Activated CD4-positive, alpha-beta T cell treated with anti-CD3 and anti-CD28 coated beads, Interleukin-2, amount 50 U/mL, for 16 hours (primary cell): ENCODE results near the gene ATXN1.
A peak's percentile ranks its signal among the peaks of the same experiment; 100 is the strongest.

Experiments used
- DNase-seq: peaks from one replicate; pipeline ENCODE4 v3.0.0-alpha.2; 2020

Gene ATXN1

DNA sequence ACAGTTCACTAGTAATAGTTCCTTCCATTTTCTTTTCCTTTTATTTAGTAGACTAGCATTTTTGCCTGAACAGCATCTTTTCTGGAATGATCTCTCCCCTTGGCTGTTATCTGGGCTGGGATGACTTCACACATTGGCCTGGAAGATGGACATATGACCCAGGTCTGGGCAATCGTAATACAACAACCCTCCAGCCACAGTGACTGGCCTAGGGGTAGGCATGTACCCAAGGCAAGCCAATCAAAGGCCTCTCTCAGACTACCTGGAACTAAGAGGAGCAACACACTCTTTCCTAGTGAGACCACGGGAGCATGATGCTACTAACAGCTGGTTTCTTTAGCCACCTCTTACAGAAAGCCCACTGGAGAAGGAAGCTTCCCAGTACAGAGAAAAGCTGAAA lies 270.6 kb downstream of the ATXN1 start:
- DNase-seq: no peak

DNA sequence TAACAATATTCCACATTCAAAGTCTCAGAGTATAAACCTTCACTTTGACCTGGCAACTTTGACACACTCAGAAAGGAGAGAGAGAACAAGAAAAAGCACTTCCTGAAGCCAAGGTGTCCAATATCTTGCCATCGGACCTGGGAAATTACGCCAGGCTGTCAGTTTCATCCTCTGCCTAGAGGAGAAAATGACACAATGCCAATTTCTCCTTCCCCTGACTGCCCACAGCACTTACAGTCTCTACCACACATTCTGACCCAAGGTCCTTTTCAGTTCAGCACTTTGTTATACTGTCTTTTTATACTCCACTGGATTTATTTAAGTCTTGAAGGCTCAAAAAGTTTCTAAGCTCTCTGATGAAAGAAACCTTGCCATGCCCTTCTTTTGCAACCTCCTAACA lies 272.4 kb downstream of the ATXN1 start:
- DNase-seq: no peak

DNA sequence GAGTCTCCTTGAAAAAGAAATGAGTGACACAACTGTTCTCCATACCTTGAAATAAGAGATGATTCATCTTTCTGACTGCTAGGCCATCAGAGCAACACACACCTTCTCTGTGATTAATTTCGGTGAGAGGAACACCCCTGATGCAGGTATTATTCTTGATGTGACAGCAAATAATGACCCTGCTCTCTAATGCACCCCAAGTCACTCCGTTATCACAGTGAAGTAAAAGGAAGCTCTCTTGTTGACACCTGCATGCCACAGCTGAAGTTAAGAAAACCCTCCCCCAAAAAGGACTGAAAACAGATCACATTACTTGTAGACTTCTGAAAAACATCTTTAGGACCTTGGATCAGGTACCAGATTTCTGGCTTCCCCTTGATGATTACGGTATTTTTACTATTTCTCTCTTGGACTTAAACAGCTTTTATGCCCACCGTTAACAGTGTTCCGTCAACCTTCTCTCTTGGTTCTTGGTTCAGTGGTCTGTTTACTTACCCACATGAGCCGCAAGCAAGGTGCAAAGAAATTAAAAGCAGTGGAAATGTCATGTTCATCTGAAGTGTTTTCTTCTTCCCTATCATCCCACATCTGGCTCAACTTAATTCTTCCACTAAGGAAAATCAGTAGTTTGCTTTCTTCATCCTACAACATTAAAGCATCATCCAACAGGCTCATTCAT lies 273.1 kb downstream of the ATXN1 start:
- no peak for DNase-seq

DNA sequence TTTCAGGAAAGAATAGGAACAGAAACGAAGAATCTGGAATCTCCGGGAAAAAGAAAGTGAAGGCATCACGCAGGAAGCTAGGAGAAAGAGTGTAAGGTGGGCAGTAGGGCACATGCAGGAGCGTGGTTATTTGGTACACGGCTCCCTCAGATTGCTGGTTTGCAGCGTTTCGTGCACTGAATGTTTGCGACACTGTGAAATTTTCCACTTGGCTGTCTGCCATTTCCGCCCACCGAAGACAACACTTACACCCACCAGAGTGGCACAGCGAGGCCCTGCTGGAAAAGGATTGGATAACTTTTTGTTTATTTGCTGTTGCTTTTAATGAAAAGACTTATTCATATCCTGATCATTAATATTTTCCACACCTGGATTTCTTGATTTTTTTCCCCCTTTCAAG lies 274.6 kb downstream of the ATXN1 start:
- DNase-seq: no peak

DNA sequence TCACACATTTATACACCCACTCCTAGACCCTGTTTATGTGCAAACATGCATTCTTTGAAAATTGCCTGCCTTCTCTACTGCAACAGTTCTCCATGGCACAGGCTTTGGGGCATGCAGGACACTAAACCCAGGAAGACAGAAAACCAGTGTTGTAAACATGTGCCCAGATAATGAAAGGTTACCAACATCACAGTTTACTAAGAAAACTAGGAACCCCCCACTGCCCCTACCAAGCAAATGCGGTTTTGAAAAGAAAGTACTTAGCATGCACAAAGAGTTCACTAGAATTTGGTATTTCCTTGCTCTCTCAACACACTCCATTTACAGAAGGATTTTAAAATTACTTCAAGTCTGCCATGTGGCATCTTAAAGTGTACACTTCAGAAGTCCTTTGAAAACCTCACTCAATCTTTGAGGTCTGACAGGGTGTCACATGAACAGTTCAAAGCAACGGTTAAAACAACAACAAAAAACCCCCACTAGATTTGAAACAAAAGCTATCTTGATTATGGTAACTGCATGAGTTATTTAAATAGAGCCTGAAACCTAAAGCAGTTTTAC lies 277.9 kb downstream of the ATXN1 start:
- DNase-seq: peak; percentile 75

DNA sequence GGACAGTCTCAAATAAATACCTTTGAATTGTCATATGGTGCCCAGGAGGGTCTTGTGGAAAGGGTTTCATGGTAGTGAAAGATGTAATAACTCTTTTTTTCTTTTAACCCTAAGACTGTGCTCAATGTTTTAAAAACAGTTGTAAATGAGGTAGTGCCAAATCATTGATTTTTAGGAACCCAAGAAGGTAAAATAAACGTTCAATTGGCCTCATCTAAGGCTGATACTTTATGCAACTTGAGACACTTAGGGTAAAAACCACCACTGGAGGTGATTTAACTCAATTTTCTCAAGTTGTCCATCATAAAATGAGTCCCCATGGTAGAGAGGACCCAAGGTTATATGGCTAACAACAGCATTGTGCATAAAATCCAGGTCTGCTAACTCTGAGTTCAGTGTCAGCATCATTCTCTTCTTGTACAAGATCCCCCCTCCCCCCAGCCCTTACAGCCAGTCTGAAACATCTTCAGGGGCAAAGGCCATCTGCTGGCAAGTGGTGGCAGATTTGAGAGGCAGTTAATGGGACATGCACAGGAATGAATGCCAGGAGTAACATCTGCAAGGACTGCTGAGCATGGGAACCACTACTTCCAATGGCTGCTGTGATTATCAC lies 278.5 kb downstream of the ATXN1 start:
- no peak for DNase-seq

DNA sequence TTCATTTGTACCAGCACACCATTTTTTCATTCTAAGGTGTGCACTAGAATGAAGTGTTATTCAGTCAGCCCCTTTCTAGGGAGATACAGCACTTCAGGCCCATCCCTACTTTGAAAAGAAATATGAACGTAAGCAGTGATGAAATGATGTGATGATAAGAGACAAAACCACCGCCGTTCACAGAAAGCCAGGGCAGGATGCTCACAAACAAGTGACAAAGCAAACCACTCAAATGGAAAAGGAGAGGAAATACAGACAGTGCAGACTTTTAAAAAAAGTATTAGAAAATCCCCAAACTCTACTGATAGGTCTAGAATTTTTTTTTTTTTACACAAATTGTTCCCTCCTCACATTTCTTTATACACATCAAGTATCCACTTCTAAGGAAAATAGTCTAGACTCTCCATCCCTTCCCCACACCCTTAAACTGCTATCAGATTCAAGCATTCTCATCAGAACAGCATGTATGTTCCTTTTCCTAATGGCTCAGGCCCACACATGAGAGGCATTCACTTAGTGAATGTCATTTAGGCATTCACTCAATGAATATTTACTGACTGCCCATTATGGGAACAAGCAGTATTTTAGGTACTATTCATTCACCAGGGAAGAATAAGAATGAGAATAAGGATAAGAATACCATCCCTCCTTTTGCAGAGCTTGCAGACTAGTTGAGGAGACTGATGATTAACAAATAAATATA lies 279.4 kb downstream of the ATXN1 start:
- peak; percentile 85 for DNase-seq

DNA sequence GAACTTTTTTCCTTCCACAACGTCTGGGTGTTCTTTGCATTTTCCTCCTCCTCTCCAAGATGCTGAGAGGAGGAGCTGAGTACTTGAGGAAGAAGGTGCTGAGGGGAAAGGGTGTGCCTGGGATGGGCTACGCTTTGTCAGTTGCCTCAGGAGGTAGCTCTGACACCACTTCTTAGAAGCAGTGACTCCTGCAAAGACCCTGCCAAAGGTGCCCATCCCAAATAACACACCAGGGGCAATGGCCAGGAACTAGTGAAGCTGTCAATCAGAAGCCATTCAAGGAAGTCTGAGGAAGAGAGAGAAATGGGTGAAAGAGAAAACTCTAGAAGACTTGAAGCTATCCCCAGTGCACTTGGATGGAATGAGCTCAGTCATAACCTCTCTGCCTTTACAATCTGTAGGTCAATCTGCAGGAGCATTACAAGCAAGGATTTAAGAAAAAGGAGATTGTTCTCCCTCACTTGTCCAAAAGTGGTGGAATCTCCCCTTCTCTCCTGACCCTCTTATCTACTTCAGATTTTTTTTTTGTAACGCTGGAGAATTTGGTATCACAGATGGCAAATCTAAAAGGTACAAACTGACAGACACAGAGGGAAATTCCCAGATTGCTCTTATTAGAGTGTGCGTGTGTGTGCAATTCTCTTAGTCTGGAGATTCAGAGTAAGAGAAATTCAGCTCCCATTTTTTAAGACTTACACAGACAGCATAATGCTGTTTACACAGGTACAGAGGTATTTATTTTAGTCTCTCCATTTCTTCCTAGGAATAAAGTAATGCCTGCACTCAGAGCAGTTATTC lies 280.3 kb downstream of the ATXN1 start:
- no peak for DNase-seq

DNA sequence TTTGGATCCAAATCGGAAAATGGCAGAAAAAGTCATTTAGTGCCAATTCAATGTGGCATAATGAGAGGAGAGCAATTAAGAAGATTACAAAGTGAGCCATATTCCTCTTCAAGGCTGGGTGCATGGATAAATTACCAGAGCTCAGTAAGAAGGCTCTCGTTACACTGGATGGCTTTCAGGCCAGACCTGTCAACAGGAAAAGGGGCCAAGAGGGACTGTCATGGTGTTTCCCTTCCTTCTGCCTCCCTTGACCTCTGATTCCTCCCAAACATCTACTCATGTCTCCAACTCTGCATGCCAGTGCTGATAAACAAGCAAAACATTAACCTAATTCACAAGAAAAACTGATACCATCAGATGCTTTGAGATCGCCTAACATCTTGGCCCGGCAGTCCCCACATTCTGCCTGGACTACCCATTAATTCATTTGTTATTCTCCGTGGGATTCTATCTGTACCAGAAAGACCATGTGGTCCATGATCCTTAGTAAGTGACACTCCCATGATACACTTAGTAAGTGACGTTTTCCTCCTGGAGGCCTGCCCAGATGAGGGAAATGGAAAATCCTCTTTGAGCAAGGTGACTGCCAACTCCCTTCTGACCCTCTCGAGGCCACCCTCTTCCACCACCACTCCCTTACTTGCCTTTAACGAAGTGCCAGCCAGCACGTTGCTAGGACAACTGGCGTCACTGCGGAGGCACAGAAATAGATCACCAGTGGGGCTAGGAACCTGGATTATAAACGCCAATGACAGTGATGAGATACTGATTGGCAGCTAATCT lies 283.7 kb downstream of the ATXN1 start:
- DNase-seq: no peak

DNA sequence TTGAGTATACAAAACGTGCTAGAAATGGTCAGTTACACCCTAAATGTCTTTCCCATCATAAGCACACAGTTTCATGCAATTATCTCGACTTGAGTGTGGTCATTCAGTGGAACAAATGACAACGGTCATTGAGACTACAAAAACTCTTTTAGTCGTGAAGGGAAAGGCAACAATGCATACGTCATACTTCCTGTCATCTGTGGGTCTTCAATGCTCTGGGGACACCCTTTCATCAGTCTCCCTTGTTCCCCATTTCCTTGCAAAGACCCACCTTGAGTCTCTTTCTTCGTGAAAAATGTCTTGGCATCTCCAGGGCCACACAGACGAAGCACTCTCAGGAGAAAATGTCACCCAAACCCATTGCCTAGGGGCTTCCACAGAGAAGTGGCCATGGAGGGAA lies 284.4 kb downstream of the ATXN1 start:
- no peak for DNase-seq

DNA sequence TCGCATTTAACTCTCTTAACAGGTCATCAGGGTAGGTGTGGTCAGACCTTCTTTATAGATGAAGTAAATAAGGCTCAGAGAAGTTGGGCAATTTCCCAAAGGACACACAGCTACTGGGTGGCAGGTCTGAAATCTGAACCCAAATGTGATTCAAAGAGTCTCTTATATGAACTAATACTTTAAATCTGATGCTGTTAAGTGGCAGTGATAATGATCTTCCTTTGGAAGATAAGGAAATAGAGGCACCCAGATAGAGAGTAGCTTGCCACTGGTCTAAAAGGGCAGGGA lies 285.8 kb downstream of the ATXN1 start:
- DNase-seq: no peak

DNA sequence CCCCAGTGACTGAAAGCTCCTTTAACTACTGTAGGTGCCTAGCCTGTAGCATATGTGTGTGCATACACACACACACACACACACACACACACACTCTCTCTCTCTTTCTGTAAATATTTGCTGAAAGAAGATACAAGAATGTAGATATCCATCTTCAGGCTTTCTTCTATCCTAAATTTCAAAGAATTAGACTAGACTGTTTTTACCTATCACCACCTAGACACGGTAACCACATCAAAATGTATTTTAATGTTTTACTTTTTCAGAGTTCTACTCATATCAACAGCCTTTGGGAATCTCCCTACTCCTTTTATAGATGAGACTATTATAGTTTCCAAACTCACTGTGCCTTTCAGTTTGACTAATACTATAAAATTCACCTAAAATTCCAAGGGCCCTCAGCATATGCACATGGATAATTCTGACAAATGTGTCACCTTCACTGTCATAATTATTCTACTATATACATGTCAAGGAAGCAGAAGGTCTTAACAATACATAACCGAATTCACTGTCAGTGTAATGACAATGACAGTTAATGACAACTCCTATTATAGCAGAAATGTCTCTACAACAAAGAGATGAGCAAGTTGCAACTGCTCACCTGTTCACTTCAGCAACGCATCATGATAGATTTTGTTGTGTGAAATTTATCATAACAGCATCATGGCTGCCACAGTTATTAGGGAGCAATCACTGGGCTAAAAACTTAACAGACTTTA lies 286.3 kb downstream of the ATXN1 start:
- DNase-seq: peak; percentile 49

DNA sequence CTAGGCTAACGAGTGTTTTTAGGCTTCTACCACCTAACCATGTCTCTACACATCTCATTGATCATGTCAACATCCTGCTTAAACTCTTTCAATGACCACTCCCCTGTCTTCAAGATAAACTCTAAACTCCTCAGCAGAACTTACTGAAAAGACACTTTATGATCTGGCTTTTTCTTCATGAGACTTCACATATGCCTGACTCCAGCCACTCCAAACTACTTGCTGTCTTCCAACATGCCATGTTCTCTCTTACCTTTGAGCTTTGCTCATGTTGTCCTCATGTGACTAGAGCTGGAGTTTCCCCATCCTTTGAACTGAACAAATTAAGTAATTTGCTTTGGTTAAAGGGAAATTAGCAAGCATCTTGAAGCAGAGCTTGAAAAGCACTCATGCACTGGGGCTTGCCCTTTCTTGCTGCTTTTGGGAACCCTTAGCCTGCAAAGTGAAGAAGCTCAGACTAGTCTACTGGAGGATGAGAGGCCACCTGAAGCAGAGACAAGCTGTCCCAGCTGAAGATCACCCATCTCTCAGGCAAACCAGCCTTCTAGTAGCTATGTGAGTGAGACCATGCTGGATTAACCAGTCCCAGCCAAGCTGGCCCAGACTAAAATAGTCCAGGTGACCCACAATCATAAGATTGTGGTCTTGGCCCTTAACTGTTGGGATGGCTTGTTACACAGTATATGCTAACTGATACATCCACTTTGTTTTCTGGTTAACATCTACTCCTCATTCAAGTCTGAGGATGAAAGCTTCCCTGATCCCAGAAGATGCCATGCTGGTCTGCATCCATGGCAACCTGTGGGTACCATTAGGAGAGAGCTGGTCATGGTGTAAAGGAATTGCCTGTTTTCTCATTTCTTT lies 287.1 kb downstream of the ATXN1 start:
- DNase-seq: no peak

DNA sequence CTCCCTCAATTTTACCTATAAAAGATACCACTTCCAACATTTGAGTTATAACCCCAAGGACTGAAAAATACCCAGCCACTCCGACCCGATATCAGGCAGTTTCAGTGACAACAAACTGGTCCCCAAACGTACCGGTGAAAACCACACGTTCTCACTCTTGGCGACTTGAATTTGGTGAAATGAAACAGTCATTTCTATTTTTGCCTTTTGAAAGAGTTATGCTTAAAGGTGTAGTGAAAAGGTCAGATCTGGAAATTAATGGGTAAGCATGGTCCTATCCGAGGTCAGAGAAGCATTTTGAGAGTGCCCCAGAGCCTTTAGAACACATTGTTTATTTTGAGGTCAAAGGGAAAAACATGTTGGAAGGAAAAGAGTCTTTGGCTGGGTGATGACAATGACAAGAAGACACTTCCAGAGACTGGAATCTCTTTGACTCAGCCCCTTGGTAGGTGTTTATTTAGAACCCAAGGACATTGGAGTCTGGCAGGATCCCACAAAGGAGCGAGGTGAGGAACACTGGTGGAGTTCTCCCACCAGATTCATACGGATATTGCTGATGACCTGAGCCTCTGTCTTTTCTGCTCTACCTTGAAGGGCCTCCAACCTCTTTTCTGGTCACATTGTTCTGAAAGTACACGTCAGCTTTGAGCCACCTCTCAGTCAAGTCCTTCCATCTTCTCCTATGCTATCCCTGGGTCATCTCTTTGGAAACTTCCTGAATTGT lies 287.9 kb downstream of the ATXN1 start:
- peak; percentile 71 for DNase-seq

DNA sequence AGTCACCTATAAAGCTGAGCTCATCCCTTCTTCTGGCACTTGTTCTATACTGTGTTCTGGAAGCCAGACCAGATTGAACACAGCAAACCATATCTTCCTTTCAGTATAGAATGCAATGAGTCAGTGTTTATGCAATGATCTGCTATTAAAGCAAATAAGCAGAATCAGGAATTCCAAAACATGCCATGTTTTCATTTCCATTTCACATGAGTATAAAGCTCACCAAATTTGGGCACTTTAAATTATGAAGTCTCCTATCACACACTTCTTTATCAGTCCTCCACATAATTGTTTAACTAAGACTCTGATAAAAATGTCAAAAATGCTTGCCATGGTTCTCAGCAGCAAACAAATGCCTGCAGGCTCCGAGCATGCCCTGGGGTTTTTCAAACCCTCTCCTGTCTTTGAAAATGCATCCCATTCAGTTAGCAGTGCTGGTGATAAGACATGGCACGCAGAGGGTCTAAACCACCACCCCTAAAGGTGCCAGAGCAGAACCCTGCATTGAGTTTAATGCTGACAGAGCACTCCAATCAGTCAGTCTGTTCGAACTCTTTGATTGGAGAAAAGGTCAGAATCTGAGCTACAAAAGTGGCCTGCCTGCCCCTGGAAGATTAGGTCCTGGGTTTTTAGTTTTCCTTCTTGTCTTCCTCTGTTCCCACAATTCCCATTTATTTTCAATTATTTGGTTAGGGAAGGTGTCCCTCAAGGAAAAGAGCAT lies 288.8 kb downstream of the ATXN1 start:
- DNase-seq: no peak

DNA sequence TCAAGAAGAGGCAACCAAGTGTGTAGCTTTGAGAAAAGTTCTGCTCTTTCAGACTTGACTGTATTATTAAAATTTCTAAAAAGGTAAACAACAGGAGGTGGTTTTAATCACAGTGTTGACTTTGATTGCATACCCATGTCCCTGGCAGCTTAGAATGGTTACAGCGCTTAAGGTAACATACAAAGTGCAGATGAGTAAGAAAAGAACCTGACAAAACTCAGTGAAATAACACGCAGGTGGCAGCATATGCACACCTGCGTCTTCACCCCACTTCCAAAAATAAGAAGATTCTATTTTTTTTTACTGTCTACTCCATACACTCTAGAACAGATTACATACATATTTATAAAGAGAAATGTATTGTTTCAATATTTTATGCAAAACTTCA lies 289.4 kb downstream of the ATXN1 start:
- no peak for DNase-seq

DNA sequence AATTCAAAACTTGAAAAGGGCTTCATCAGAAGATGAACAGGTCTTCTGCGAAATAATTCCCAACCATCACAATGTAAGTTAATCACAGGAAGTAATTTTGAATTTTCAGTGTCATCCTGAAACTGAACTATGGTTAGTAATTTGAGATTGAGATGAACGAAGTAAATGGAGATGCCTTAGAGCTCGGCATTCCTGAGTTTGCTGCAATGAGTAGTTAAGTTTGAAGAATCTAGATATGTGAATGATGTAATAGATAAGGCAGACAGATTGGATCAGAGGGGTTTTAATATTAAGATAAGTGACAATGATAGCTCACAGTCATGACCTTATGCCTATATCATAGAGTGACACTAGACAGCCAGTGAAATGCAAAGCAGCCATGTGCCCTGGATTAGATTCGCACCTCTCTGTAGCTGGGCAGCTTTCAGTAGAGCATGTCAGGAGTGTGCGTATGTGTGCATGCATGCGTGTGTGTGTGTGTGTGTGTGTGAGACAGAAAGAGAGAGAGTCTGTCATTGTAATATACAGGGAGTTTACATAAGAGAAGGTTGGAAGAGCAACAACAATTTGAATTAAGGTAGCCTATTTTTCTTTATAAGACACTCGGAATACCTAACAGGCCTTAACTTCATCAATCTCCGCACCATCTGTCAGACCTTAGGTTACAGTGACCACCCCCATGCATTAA lies 289.9 kb downstream of the ATXN1 start:
- DNase-seq: peak; percentile 63

DNA sequence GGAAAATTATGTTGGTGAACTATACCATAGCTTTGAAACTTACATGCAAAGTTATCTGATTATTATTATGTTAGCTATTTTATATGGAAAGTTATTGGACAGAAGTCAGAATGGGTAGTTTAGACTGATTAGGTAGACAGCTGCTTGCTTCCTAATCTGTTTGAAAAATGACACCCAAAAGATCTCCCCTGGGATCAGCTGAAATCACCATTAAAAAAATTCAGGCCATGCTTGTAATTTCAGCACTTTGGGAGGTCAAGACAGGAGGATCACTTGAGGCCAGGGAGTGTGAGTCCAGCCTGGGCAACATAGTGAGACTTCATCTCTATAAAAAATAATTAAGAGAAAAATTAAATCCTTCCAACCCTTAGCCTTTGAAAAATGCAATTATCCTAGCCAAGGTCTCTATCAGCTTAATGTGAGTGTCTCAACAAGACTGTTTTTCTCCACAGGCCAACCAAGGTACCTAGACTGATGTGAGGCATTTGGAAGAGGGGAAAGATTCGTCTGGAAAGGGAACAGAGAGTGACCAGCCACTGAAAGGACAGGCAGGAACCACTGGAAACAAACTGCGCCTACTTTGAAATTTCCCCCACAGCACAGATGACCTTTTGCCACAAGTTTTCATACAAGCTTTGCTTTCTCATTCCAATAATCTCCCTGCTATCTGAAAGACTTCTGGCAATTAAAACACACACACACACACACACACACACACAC lies 290.6 kb downstream of the ATXN1 start:
- no peak for DNase-seq
